Stomach smooth muscle (tissue), 2 donors: ENCODE data around the gene ECE2.

ENCODE experiments used
- H3K27ac ChIP-seq: one replicate; pipeline ENCODE4 v1.7.0; 2013; ENCODE audit warnings: mild to moderate bottlenecking, low read length, inconsistent platforms
- H3K27me3 ChIP-seq, 2 donors: one replicate each; pipeline ENCODE4 v1.7.0; 2013; ENCODE audit warnings: low read length in 2 of 2; ENCODE audit not compliant: insufficient read depth in 2 of 2, control insufficient read depth in 1 of 2
- H3K36me3 ChIP-seq, 2 donors: one replicate each; pipeline ENCODE4 v1.7.0; 2013; ENCODE audit warnings: low read length in 2 of 2; ENCODE audit not compliant: control insufficient read depth in 2 of 2, insufficient read depth in 2 of 2
- H3K4me1 ChIP-seq: one replicate; pipeline ENCODE4 v1.7.0; 2013; ENCODE audit warnings: low read length; ENCODE audit not compliant: control insufficient read depth, insufficient read depth
- H3K4me3 ChIP-seq, 2 donors: one replicate each; pipeline ENCODE4 v1.7.0; 2013; ENCODE audit warnings: low read length in 2 of 2
- H3K9ac ChIP-seq, 2 donors: one replicate each; pipeline ENCODE4 v1.7.0; 2013; ENCODE audit warnings: low read length in 2 of 2, mild to moderate bottlenecking in 1 of 2
- H3K9me3 ChIP-seq, 2 donors: one replicate each; pipeline ENCODE4 v1.7.0; 2013; ENCODE audit warnings: low read length in 2 of 2; ENCODE audit not compliant: control insufficient read depth in 2 of 2
- donor health status: healthy.
- donor health status: Pancreatic carcinoma.

Gene ECE2

GRCh38 chr3:184234671-184235380, 41.0 kb upstream of the ECE2 start:
- no peak overlapping the region for H3K27ac ChIP-seq
- no peak overlapping the region for H3K4me3 ChIP-seq
- no peaks in the 10 kb centered on the region for H3K9me3 ChIP-seq
- no peak overlapping the region for H3K9ac ChIP-seq
- H3K36me3 ChIP-seq, result no peaks in the 10 kb centered on the region
- peaks cover 11% of the 10 kb centered on the region for H3K4me1 ChIP-seq
- peaks cover 30 to 58% of the 10 kb centered on the region in 2 donors for H3K27me3 ChIP-seq

GRCh38 chr3:184235381-184236032, 40.3 kb upstream of the ECE2 start:
- H3K27ac ChIP-seq, result no peak overlapping the region
- no peaks in the 10 kb centered on the region for H3K9me3 ChIP-seq
- no peak overlapping the region for H3K9ac ChIP-seq
- H3K36me3 ChIP-seq, result no peaks in the 10 kb centered on the region
- peaks cover 5% of the 10 kb centered on the region for H3K4me1 ChIP-seq
- no peak overlapping the region for H3K4me3 ChIP-seq
- peaks cover 31 to 53% of the 10 kb centered on the region in 2 donors for H3K27me3 ChIP-seq

- Histone ChIP-seq H3K27ac (no peak overlapping the region), H3K27me3 (peaks cover 31 to 51% of the 10 kb centered on the region in 2 donors), H3K4me1 (no peaks in the 10 kb centered on the region)
These were observed 39.8 kb upstream of the ECE2 start for GRCh38 chr3:184236033-184236410.

GRCh38 chr3:184236636-184237035, 39.2 kb upstream of the ECE2 start:
- H3K4me3 ChIP-seq, result no peak overlapping the region
- H3K27ac ChIP-seq, result no peak overlapping the region
- no peak overlapping the region for H3K9ac ChIP-seq
- H3K9me3 ChIP-seq, result no peaks in the 10 kb centered on the region
- H3K36me3 ChIP-seq, result no peaks in the 10 kb centered on the region
- peaks cover 28 to 45% of the 10 kb centered on the region in 2 donors for H3K27me3 ChIP-seq
- peaks cover 5% of the 10 kb centered on the region for H3K4me1 ChIP-seq

More at GRCh38 chr3:184236033-184236410, 39.8 kb upstream of the ECE2 start:
- Histone ChIP-seq H3K9me3 (no peaks in the 10 kb centered on the region), H3K36me3 (no peaks in the 10 kb centered on the region), H3K4me3 (no peak overlapping the region), H3K9ac (no peak overlapping the region)

- H3K27me3 ChIP-seq, result peaks cover 25 to 39% of the 10 kb centered on the region in 2 donors
- H3K9me3 ChIP-seq, result no peaks in the 10 kb centered on the region
- peaks cover 5% of the 10 kb centered on the region for H3K4me1 ChIP-seq
- H3K27ac ChIP-seq, result no peak overlapping the region
- no peak overlapping the region for H3K9ac ChIP-seq
- peaks cover 1 to 2% of the 10 kb centered on the region in 2 donors for H3K36me3 ChIP-seq
- no peak overlapping the region for H3K4me3 ChIP-seq
These were observed 38.6 kb upstream of the ECE2 start for GRCh38 chr3:184237211-184237610.

GRCh38 chr3:184237807-184238206, 38.0 kb upstream of the ECE2 start:
- no peak overlapping the region for H3K9ac ChIP-seq
- H3K4me3 ChIP-seq, result no peak overlapping the region
- H3K27ac ChIP-seq, result no peak overlapping the region
- H3K27me3 ChIP-seq, result peaks cover 25 to 39% of the 10 kb centered on the region in 2 donors
- H3K9me3 ChIP-seq, result no peaks in the 10 kb centered on the region
- peaks cover 5 to 6% of the 10 kb centered on the region in 2 donors for H3K36me3 ChIP-seq
- peaks cover 5% of the 10 kb centered on the region for H3K4me1 ChIP-seq

GRCh38 chr3:184238246-184238818, 37.5 kb upstream of the ECE2 start:
- Histone ChIP-seq H3K27ac (no peak overlapping the region), H3K9me3 (no peaks in the 10 kb centered on the region), H3K27me3 (peaks cover 25 to 39% of the 10 kb centered on the region in 2 donors), H3K36me3 (peaks cover 5 to 10% of the 10 kb centered on the region in 2 donors), H3K4me1 (peaks cover 5% of the 10 kb centered on the region), H3K4me3 (no peak overlapping the region), H3K9ac (no peak overlapping the region)

GRCh38 chr3:184239221-184239620, 36.6 kb upstream of the ECE2 start:
- H3K27ac ChIP-seq, result no peak overlapping the region
- no peak overlapping the region for H3K9ac ChIP-seq
- H3K4me3 ChIP-seq, result no peak overlapping the region
- peaks cover 5% of the 10 kb centered on the region for H3K4me1 ChIP-seq
- peaks cover 5 to 18% of the 10 kb centered on the region in 2 donors for H3K36me3 ChIP-seq
- no peaks in the 10 kb centered on the region for H3K9me3 ChIP-seq
- H3K27me3 ChIP-seq, result peaks cover 25 to 36% of the 10 kb centered on the region in 2 donors

GRCh38 chr3:184239708-184240107, 36.1 kb upstream of the ECE2 start:
- H3K27ac ChIP-seq, result no peak overlapping the region
- H3K9ac ChIP-seq, result no peak overlapping the region
- no peaks in the 10 kb centered on the region for H3K9me3 ChIP-seq
- H3K36me3 ChIP-seq, result peaks cover 10 to 22% of the 10 kb centered on the region in 2 donors
- H3K4me1 ChIP-seq, result peaks cover 5% of the 10 kb centered on the region
- no peak overlapping the region for H3K4me3 ChIP-seq
- H3K27me3 ChIP-seq, result peaks cover 23 to 34% of the 10 kb centered on the region in 2 donors

- Histone ChIP-seq H3K27me3 (peaks cover 23 to 34% of the 10 kb centered on the region in 2 donors), H3K4me3 (no peak overlapping the region)
These were observed 35.3 kb upstream of the ECE2 start for GRCh38 chr3:184240384-184241140.

More at GRCh38 chr3:184240384-184241140, 35.3 kb upstream of the ECE2 start:
- H3K27ac ChIP-seq, result no peak overlapping the region
- H3K9me3 ChIP-seq, result no peaks in the 10 kb centered on the region
- peaks cover 13 to 31% of the 10 kb centered on the region in 2 donors for H3K36me3 ChIP-seq
- H3K4me1 ChIP-seq, result peaks cover 5% of the 10 kb centered on the region
- no peak overlapping the region for H3K9ac ChIP-seq
